ENCODE data around the gene MEF2D. TPM values are rescaled to one million over a fixed set of nuclear protein-coding genes. Genes with fewer than 3 reads are reported as not detected.

The MEF2D gene
- total RNA-seq, 2 experiments from 2014 or later: 28.8 to 32.8 TPM

GRCh38 chr1:156461781-156462647 is 38.6 kb downstream of the MEF2D start:
- no peaks in the 10 kb centered on the region for H3K9me3 Mint-ChIP-seq
- CTCF ChIA-PET: interaction anchor here (0.6 to 1.1 kb wide), 2 partner anchors 76 to 486 kb away, joined by 3 to 5 read pairs; no protein-coding TSS in a partner anchor
- peaks cover 6% of the 10 kb centered on the region for H3K36me3 Mint-ChIP-seq (ENCODE audit: low read depth)
- no peak overlapping the region for H3K4me3 Mint-ChIP-seq
- no peaks in the 10 kb centered on the region for H3K27me3 Mint-ChIP-seq (ENCODE audit: low read depth)
- no peak for DNase-seq
- peaks cover 8% of the 10 kb centered on the region for H3K4me1 Mint-ChIP-seq (ENCODE audit: low read depth)
- no peak overlapping the region for H3K27ac Mint-ChIP-seq
- intact Hi-C loops (cut with micrococcal nuclease): no loop called here

- no peak for DNase-seq
- CTCF ChIA-PET: interaction anchor here (1.1 to 1.2 kb wide), 3 partner anchors 9 to 75 kb away, joined by 4 to 5 read pairs (median 4); no protein-coding TSS in a partner anchor
- Mint-ChIP-seq H3K9me3 (no peaks in the 10 kb centered on the region), H3K27ac (no peak overlapping the region), H3K4me3 (no peak overlapping the region), H3K36me3 (ENCODE audit: low read depth) (peaks cover 2% of the 10 kb centered on the region), H3K27me3 (ENCODE audit: low read depth) (no peaks in the 10 kb centered on the region), H3K4me1 (ENCODE audit: low read depth) (peaks cover 11% of the 10 kb centered on the region)
- intact Hi-C loops (cut with micrococcal nuclease): no loop called here
Measured at GRCh38 chr1:156461109-156461508, 39.5 kb downstream of the MEF2D start.

- no peak overlapping the region for H3K4me3 Mint-ChIP-seq
- no peak overlapping the region for H3K27ac Mint-ChIP-seq
- CTCF ChIA-PET: interaction anchor here (1.1 to 1.2 kb wide), 4 partner anchors 10 to 75 kb away, joined by 4 to 5 read pairs (median 4); no protein-coding TSS in a partner anchor
Measured at GRCh38 chr1:156460525-156460924, 40.0 kb downstream of the MEF2D start.

GRCh38 chr1:156458181-156458503 is 42.4 kb downstream of the MEF2D start:
- Mint-ChIP-seq H3K27me3 (ENCODE audit: low read depth) (no peaks in the 10 kb centered on the region), H3K9me3 (no peaks in the 10 kb centered on the region), H3K27ac (peak overlapping the region; percentile 39), H3K36me3 (ENCODE audit: low read depth) (no peaks in the 10 kb centered on the region), H3K4me3 (no peak overlapping the region), H3K4me1 (ENCODE audit: low read depth) (peaks cover 10% of the 10 kb centered on the region)
- DNase-seq: no peak
- intact Hi-C loops (cut with micrococcal nuclease): loop anchor here (5.0 kb wide), 2 partner anchors 204 to 361 kb away; no protein-coding TSS in a partner anchor
- CTCF ChIA-PET: interaction anchor here (1.0 to 1.8 kb wide), 7 partner anchors 12 to 147 kb away, joined by 3 to 10 read pairs (median 5); partner anchors contain the start of gene MEF2D

More at GRCh38 chr1:156460525-156460924, 40.0 kb downstream of the MEF2D start:
- peaks cover 12% of the 10 kb centered on the region for H3K4me1 Mint-ChIP-seq (ENCODE audit: low read depth)
- intact Hi-C loops (cut with micrococcal nuclease): no loop called here
- H3K36me3 Mint-ChIP-seq (ENCODE audit: low read depth): peaks cover 2% of the 10 kb centered on the region
- H3K27me3 Mint-ChIP-seq (ENCODE audit: low read depth): no peaks in the 10 kb centered on the region
- H3K9me3 Mint-ChIP-seq: no peaks in the 10 kb centered on the region
- no peak for DNase-seq

GRCh38 chr1:156456625-156457465 is 43.7 kb downstream of the MEF2D start:
- Mint-ChIP-seq H3K36me3 (ENCODE audit: low read depth) (no peaks in the 10 kb centered on the region), H3K27ac (peak overlapping the region; percentile 97), H3K4me3 (peak overlapping the region; percentile 86), H3K9me3 (no peaks in the 10 kb centered on the region), H3K27me3 (ENCODE audit: low read depth) (no peaks in the 10 kb centered on the region), H3K4me1 (ENCODE audit: low read depth) (peaks cover 10% of the 10 kb centered on the region)
- intact Hi-C loops (cut with micrococcal nuclease): loop anchor here (1.0 to 5.0 kb wide), 11 partner anchors 23 to 360 kb away; partner anchors contain the start of genes CCT3, GPATCH4, ISG20L2 and METTL25B
- peak; percentile 100 for DNase-seq
- CTCF ChIA-PET: interaction anchor here (0.8 to 1.8 kb wide), 11 partner anchors 11 to 151 kb away, joined by 3 to 11 read pairs (median 5); partner anchors contain the start of gene MEF2D

- CTCF ChIA-PET: interaction anchor here (0.6 to 1.5 kb wide), 5 partner anchors 9 to 310 kb away, joined by 3 to 6 read pairs (median 5); no protein-coding TSS in a partner anchor
- no peak overlapping the region for H3K27ac Mint-ChIP-seq
- no peak overlapping the region for H3K4me3 Mint-ChIP-seq
Measured at GRCh38 chr1:156455362-156455761, 45.2 kb downstream of the MEF2D start.

GRCh38 chr1:156452907-156453306 is 47.7 kb downstream of the MEF2D start:
- intact Hi-C loops (cut with micrococcal nuclease): no loop called here
- CTCF ChIA-PET: interaction anchor here (1.3 kb wide), 1 partner anchor 67 kb away, joined by 8 read pairs; no protein-coding TSS in a partner anchor
- DNase-seq: no peak
- Mint-ChIP-seq H3K4me3 (no peak overlapping the region), H3K27ac (no peak overlapping the region), H3K36me3 (ENCODE audit: low read depth) (no peaks in the 10 kb centered on the region), H3K27me3 (ENCODE audit: low read depth) (no peaks in the 10 kb centered on the region), H3K4me1 (ENCODE audit: low read depth) (peaks cover 13% of the 10 kb centered on the region), H3K9me3 (no peaks in the 10 kb centered on the region)

More at GRCh38 chr1:156455362-156455761, 45.2 kb downstream of the MEF2D start:
- intact Hi-C loops (cut with micrococcal nuclease): loop anchor here (5.0 kb wide), 2 partner anchors 207 to 358 kb away; no protein-coding TSS in a partner anchor
- H3K4me1 Mint-ChIP-seq (ENCODE audit: low read depth): peaks cover 10% of the 10 kb centered on the region
- no peaks in the 10 kb centered on the region for H3K36me3 Mint-ChIP-seq (ENCODE audit: low read depth)
- no peak for DNase-seq
- H3K9me3 Mint-ChIP-seq: no peaks in the 10 kb centered on the region
- no peaks in the 10 kb centered on the region for H3K27me3 Mint-ChIP-seq (ENCODE audit: low read depth)

GRCh38 chr1:156451505-156452160 is 48.9 kb downstream of the MEF2D start:
- Mint-ChIP-seq H3K27ac (no peak overlapping the region), H3K36me3 (ENCODE audit: low read depth) (no peaks in the 10 kb centered on the region), H3K4me1 (ENCODE audit: low read depth) (peaks cover 10% of the 10 kb centered on the region), H3K4me3 (no peak overlapping the region), H3K27me3 (ENCODE audit: low read depth) (no peaks in the 10 kb centered on the region), H3K9me3 (no peaks in the 10 kb centered on the region)
- DNase-seq: no peak
- CTCF ChIA-PET: no interaction called here
- intact Hi-C loops (cut with micrococcal nuclease): no loop called here

GRCh38 chr1:156448134-156448967 is 52.2 kb downstream of the MEF2D start:
- no peaks in the 10 kb centered on the region for H3K36me3 Mint-ChIP-seq (ENCODE audit: low read depth)
- H3K4me1 Mint-ChIP-seq (ENCODE audit: low read depth): peaks cover 21% of the 10 kb centered on the region
- H3K27ac Mint-ChIP-seq: no peak overlapping the region
- no peak overlapping the region for H3K4me3 Mint-ChIP-seq
- H3K9me3 Mint-ChIP-seq: no peaks in the 10 kb centered on the region
- peaks cover 11% of the 10 kb centered on the region for H3K27me3 Mint-ChIP-seq (ENCODE audit: low read depth)
- intact Hi-C loops (cut with micrococcal nuclease): loop anchor here (5.0 kb wide), 2 partner anchors 221 to 301 kb away; no protein-coding TSS in a partner anchor
- CTCF ChIA-PET: interaction anchor here (0.7 to 6.8 kb wide), 2 partner anchors 64 to 319 kb away, joined by 3 to 348 read pairs; no protein-coding TSS in a partner anchor
- no peak for DNase-seq

- Mint-ChIP-seq H3K27ac (peak overlapping the region; percentile 22), H3K4me3 (no peak overlapping the region), H3K27me3 (ENCODE audit: low read depth) (peaks cover 28% of the 10 kb centered on the region), H3K9me3 (no peaks in the 10 kb centered on the region), H3K36me3 (ENCODE audit: low read depth) (no peaks in the 10 kb centered on the region), H3K4me1 (ENCODE audit: low read depth) (peaks cover 21% of the 10 kb centered on the region)
- DNase-seq: peak; percentile 93
- intact Hi-C loops (cut with micrococcal nuclease): loop anchor here (1.0 to 5.0 kb wide), 5 partner anchors 61 to 299 kb away; partner anchors contain the start of genes CCT3 and TSACC
- CTCF ChIA-PET: interaction anchor here (0.6 to 6.8 kb wide), 63 partner anchors 9 to 269 kb away, joined by 3 to 348 read pairs (median 4); partner anchors contain the start of genes MEF2D, SMG5 and TTC24
Measured at GRCh38 chr1:156445789-156446263, 54.7 kb downstream of the MEF2D start.

Data from activated naive CD4-positive, alpha-beta T cell treated with anti-CD3 and anti-CD28 coated beads for 36 hours (primary cell).